Activated CD4-positive, alpha-beta T cell treated with anti-CD3 and anti-CD28 coated beads for 1 hour (primary cell): ENCODE data around the gene TRMT10B.

ENCODE experiments used
- DNase-seq: peaks from one replicate; pipeline ENCODE4 v3.0.0-alpha.2; 2020

The TRMT10B gene, protein sequence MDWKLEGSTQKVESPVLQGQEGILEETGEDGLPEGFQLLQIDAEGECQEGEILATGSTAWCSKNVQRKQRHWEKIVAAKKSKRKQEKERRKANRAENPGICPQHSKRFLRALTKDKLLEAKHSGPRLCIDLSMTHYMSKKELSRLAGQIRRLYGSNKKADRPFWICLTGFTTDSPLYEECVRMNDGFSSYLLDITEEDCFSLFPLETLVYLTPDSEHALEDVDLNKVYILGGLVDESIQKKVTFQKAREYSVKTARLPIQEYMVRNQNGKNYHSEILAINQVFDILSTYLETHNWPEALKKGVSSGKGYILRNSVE

DNA sequence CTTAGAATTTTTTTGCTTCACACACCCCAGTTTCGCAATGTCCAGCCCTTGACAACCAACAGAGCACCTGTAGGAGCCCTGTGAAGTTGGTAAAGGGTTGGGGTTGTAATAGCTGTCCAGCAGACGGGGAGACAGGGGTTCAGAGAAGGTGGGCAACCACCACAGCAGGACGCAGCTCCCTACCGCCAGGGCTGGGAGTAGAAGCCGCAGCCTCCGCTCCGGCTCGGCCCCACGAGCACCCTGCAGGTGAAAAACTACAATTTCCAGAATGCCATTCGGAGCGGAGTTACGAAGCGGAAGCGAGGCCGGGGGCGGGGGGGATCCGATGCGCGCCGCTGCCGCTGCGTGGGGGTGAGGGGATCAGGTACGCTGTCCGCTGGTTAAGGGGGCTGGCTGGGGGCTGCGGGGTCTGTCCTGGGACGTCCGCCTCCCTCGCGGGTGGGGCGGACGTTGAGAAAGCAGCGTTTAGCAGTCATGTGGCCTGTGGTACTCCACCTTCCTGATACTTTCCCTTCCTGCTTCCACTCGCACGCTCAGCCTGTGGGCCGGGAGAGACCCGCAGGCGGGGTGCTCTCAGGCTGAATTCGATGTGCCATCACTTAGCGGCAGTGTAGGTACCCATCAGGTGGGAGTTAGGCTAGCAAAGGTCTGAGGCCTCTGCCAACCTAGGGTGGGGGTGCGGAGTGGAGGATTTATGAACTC, at the start of gene TRMT10B:
TRMT10B (plus strand) TSS at position 317 of the 702 bp plus-strand sequence. CDS start 8,127 bp downstream, outside the sequence.
- peak; percentile 53 for DNase-seq

DNA sequence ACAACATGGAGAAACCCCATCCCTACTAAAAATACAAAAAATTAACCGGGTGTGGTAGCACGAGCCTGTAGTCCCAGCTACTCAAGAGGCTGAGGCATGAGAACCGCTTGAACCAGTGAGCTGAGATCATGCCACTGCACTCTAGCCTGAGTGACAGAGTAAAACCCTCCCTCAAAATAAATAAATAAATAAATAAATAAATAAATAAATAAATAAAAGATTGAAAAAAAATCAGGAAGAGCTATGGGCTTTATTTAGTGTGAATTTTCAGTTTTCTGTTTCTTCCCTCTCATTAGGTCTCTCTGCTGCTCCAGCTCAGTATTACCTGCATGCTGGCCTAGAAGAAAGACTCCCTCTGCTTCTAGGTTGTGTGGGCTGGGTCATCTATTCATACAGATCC, 47.8 kb upstream of the TRMT10B start:
- DNase-seq, result no peak

DNA sequence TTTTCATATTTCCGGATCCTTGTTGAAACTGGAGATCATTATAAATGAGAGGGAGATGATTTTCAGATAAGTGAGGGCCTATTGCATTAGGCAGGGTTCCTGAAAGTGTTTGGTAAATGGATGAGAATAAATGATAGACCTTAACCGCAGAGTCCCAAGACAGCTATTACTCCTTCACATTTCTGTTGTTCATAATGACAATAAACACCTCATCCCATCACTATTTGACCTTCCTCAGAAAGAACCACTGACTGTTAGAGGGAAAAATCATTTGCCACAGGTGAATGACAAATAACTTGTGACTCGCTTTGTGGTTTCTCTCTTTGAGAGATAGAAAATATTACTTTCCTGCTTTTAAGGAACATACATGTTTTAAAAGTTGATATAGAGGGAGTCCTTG, 47.3 kb upstream of the TRMT10B start:
- no peak for DNase-seq

DNA sequence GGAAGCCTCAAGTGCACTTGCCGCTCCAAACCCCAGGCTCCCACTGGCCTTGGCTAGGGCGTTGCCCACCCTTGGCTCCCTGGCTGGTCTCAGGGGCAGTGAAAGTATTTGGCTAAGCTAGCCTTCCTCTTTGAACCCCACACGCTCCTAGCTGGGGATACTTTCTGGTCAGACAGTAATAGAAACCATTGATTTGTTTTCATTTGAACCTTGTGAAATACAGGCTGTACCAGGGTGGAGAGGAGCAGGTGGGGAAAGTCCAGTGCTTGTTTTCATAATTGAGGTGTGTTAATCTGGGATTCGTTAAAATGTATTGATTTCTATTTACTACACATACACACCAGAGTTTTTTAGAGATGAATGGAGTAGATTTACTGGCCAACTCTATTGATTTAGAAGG, 45.9 kb upstream of the TRMT10B start:
- DNase-seq, result no peak

DNA sequence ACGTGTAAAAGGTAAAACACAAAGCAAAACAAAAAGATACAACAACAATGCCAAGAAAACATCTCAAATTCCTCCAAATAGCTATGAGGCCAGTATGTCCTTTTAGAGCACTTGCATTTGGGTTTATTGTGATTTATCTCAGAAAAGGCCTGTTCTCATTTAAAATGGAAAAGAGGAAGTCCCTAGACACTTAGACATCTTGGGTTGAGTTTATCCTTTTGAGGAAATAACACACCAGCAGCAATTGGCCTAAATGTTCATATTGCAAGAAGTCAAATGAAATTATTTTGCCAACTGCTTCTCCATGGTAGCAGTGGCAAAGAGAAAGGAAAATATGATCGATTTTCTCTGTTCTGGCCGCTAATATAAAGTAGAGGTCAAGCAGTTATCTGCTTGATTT, 43.6 kb upstream of the TRMT10B start:
- DNase-seq, result no peak

DNA sequence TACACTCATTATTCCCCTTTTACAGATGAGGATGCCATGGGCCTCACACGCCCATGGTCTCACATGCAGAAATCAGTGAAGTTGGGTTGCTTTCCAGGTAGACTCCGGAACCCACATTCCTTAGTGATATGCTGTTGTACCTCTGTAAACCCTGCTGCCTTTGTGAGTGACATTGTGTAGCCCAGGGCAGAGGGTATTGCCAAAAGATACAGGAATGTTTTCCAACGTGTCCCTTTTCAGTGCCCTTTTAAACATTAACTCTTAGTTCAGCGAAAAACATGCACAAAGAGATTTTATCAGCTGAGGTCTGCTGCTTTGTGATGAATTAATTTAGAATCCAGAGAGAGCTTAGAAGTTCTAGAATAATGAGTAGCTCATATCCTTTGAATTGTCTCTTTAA, 38.3 kb upstream of the TRMT10B start:
- DNase-seq, result no peak

DNA sequence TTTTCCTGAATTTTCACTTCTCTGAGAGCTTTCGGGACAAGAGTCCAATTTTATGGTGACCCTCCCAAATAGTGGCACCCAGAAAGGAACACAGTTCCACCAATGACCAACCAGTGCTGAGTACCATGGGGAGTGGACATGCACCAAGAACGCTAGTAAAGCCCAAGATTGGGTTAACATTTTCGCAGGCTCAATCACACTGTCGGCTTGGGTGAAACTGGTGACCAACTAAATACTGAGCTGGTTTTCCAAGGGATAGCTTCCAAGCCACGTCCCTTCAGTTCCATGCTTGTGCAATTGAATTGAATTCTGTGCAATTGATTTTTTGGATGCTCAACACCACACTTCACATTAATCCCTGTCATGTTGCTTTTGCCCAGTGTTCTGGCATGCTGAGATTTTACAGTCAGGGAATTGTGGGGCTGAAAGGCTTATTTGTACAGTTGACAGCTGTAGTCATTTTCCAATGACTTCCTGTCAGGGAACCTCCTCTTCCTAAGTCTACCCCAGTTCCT, 37.6 kb upstream of the TRMT10B start:
- DNase-seq, result no peak

DNA sequence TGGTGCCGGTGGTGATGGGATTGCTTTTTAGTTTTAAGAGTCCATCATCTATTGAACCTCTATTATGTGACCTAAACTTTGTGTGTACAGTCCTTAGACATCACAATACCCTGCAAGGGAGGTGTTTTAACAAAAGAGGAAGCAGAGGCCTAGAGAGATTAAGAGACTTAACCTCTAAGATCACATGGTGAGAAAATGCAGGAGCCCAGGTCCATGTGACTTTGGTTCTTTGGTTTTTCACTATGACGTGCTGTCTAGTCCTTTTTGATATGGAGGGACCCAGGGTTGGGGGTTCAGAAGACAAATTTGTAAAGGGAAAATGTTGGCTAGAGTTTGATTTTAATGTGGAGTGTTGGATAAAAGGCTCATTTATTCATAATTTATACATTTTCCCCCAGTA, 34.1 kb upstream of the TRMT10B start:
- no peak for DNase-seq

DNA sequence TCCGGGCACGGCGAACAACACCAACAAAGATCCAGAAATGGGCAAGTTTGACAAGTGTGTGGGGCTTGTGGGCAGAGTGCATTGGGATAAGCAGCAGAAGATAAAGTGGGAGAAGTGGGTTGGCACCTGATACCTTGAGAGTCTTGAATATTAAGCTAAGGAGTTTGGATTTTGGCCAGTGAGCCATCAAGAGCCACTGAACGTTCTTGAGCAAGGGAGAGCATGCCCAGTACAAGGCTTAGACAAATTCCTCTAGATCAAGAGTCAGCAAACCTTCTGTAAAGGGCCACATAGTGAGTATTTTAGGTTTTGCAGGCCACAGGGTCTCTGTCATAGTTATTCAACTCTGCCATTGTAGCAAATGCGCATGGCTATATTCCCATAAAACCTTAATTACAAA, 26.6 kb upstream of the TRMT10B start:
- no peak for DNase-seq

DNA sequence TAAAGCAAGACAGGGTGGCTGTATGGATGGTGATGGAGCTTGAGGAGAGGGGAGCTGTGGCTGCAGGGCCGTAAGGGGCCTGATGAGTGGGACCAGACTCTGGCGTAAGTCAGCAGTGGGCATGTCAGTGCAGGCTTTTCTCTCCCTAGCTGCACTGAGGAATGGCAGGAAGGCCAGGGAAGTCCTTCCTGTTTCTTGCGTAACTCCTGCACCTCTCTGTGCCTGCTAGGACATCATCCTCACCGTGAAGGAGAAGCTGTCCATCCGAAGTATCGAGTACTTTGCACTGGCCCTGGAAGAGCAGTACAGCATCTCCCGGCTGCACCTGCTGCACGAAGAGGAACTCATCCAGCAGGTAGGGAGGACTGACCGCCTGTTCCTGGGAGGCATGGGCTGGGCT, 24.1 kb upstream of the TRMT10B start:
- DNase-seq, result no peak

DNA sequence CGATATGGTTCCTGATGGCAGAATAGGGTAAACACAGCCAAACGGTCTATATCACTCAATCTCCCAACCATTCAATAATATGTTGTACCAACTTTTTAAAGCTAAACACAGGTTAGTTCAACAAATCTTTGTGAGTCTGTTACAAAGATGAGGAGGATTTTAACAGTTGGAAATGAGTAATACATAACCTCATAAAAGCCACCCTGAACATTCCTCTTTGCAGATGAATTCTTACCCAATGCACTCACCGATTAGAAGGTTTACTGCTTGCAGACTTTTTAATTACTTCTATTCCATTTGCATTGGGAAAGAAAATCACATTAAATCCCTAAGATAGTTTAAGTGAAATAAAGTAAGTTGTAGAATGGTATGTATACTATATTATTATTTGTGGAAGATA, 23.3 kb upstream of the TRMT10B start:
- no peak for DNase-seq

DNA sequence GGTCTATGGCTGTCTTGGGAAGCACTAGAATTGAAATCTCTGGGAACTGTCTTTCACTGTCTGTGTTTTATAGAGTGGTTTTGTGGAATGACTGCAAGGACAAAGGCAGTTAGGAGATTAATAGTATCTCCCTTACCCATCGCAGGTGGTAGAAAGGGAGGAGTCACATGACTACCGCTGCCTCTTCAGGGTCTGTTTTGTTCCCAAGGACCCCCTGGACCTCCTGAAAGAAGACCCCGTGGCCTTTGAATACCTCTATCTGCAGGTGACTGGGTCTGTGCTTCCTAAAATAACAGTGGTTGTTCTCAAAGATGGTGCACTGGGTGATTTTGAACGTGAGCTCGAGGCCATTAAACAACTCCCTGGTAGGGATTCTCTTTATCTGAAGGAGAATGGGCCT, 22.8 kb upstream of the TRMT10B start:
- no peak for DNase-seq

DNA sequence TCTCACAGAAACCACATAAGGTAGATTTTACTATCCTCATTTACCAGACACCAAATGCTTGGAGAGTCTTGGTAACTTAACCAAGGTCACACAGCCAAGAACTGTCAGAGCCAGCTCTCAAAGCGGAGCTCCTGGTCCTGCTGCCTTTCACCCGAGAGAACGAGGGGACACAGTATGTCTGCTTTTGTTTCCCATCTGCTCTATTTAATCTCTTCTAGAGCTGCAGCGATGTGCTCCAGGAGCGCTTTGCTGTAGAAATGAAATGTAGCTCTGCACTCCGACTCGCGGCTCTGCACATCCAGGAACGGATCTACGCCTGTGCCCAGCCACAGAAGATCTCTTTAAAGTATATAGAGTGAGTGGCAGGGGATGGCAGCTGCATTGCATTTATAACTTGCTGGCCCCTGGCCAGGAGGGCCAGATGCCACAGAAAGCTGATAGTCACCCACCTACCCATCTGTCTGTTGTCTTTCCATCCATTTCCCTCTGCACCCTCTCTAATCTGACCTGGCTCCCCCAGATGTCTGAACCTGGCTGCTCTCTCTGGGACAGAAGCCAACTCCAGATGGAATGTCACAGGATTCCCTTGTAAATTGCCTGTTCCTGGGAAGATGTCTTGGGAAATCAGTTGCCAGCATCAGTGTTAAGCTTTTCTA, 21.4 kb upstream of the TRMT10B start:
- no peak for DNase-seq

DNA sequence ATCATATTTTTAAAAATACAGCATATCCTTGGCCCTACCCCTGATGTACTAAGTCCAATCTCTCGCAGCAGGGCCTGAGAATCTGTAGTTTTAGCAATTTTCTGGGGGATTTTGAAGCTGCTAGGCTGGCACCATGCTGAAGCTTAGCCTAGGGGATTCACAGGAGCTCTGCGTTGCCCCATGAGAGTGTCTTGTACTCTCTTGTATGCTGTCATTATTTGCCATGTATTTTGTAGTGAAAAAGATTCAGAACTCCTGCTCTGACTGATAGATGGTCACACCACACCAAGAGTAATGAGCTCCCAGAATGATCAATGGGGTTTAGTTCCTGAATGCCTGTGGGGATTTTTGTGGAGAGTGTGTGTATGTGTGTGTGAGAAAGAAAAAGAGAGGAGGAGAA, 20.7 kb upstream of the TRMT10B start:
- DNase-seq, result no peak

DNA sequence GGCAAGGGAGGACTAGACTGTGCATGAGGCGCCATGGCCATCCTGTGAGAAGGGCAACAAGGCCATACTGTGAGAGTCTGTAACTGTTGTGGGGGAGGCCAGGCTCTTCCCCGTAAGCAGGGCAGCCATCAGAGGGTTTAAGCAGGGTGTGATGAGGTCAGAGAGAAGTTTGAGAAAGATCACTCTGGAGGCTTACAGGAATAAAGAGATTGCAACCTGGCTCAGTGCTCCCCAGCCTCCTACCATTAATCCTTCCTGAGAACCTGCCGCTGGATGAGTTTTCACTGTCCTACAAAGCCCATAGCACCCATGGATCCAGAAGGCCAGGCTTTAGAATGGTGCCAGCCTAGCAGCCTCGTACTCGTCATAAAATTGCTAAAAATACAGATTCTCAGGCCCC, 14.4 kb upstream of the TRMT10B start:
- DNase-seq, result no peak

DNA sequence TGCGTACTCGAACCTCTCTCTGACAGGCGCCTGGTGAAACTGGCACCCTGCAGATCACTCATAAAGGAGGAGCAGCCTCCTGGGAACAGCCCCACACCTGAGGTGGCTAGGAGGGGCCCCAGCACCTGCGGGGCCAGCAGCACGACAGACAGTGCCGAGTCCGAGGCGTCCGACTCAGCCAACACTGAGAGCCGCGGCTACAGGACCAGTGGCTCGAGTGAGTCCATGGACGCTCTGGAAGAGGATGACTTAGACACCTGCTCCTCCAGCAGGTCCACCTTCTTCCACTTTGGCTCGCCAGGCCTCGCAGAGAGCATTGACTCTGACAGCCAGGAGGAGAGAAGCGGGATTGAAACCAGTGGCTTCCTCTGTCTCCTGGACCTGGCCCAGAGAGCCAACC, 13.5 kb upstream of the TRMT10B start:
- no peak for DNase-seq

DNA sequence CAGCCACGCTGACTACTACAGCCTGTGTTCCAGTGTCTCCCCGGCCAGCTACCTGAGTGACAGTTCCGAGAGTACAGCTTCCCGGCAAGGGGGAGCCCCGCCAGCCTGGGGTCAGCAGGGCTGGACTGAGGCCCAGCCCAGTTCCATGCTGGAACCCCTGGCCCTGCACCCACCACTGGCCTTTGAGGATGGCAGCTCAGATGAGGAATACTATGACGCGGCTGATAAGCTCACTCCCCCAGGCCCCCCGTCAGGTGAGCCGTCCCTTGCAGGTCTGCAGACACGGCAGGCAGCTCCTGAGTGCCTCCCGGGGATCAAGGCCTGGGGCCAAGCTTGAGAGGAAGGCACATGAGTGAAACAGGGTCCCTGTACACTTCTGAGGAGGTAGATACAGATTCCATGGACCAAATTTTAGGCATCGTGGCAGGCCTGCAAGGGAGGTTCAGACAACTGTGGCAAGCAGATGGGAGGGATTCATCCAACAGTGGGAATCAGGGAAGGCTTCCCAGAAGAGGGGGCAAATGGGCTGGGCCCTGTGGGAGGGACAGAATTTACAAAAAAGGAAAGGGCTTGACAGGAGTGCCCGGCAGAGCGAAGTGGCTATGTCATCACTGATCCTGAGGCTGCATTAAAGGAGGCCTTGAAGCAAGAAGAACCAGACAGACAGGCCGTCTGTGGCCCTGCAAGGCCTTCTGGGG, 12.8 kb upstream of the TRMT10B start:
- DNase-seq, result no peak

DNA sequence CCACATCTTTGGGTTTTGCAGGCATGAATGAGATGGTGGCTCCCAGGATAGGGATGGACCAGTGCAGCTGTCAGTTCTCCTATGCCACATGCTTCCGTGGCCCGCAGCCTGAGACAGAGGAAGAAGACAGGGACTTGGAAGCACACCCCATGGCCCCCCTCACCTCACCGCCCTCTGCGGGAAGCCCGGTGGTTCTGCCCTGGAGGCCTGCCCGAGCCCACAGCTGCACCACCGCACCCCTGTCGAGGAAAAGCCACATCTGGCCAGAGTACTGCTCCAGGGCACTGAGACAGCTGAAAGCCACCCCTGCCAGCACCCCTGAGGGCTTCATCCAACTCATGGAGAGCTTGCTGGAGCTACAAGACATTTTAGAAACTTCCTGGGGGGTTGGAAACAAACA, 7.6 kb upstream of the TRMT10B start:
- DNase-seq, result no peak

DNA sequence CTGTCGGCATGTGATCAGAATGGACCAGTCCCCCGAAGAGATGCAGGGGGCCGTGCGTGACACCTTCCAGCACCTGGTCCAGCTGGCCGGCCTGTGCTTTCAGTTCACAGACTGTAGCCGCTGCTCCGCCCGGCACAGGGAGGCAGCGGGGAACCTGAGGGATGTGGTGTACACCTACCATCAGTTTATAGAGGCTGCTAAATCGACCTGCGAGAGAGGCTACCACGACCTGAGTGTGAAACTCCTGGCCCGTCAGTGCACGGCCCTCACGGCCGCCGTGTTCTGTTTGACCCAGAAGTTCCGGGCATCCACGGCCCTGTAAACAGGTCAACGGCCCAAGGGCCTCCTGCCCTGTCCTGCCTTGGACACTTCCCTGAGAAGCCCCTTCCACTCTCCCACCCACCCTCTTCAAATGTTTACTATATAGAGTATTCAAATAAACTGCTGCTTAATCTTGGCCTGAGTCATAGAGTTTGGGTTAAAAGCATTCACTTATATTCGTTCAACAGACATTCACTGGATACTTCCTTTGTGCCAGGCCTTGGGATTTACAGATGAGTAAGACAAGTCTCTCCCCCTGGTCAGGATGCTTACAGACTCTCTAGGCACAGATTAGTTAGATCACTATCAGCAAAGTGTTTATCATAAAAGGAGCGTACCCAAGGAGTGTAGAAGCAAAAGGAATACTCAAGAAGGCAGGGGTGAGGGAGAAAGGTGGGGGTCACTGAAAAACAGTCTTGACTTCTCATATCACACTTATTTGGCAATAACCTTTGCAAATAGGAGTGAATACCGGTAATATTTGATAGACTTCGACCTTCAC, 6.9 kb upstream of the TRMT10B start:
- DNase-seq, result no peak

DNA sequence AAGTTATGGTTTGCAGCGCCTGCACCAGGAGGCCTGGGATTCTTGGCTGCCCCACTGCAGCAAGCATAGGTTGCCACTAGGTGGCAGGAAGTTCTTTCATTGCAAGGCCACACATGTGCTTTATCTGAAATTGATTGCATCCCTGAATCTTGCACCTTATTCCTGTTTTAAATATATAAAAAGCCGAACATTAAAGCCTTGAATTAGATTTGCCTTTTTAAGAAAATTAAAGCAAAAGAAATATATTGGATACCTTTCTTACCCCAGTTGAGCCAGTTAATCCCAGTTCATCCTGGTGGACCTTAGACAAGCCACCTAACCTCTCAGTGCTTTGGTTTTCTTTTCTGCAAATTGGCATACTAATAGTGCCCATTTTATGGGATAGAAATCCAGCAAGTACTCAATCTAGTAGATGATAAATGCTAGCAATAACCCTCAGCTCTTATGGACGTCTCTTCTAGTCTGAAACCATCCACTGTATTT, 6.3 kb upstream of the TRMT10B start:
- DNase-seq, result peak; percentile 27

DNA sequence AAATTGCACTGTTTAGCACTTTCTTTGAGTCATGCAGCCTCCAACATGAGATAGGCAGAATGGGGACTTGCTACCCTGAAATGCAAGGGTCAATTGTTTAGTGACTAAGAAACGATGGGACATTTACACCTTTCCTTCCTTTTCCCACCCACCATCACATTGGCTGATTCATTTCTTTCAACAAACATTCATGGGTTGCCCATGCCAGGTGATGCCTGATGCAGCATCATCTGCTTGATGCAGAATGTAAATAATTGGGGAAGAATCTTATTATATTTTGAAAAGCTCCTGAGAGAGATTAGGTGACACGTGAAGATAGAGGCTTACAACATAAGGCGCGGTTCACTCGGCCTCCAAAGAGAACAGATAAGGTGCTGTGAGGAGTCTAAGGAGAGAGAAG, 4.5 kb upstream of the TRMT10B start:
- no peak for DNase-seq

DNA sequence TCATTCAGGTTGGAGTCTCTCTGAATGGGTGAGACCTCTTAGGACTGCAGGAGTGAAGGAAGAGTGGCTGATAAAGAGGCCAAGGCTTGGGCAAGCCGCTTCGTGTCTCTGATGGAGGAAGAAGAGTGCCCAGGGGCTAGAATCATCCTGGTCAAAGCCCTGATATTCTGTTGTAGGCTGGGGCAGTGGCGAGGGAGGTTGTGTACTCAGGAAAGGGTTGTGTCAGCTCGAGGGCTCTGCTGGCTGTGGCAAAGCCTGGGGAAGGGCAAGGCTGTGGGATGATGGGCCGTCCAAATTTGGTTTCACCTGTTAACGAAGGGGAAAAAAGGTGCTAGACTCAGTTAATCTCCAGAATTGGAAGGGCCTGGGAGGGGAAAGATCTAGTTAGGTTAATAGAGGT, 2.4 kb upstream of the TRMT10B start:
- no peak for DNase-seq
